Measurements from ENCODE around the gene BUB1.
"Not testable (repeated sequence)": the region's sequence is repeated elsewhere in the genome, so short reads cannot be mapped to it uniquely, and the experiment has no call there.

The BUB1 gene

GRCh38 chr2:110677530-110678456 lies at the start of gene BUB1:
Gene BUB1, minus strand, starts transcription at chr2:110678063. Its CDS starts 68 bp downstream, at chr2:110677995.
- DNase-seq (ENCODE audit: low read depth in 1 of 2, low spot score in 1 of 2), result peak; percentile 86 to 90

GRCh38 chr2:110726285-110726684 lies 48.4 kb upstream of the BUB1 start:
- no peak for DNase-seq (ENCODE audit: low read depth in 1 of 2, low spot score in 1 of 2)

GRCh38 chr2:110725859-110726258 lies 48.0 kb upstream of the BUB1 start:
- DNase-seq (ENCODE audit: low read depth in 1 of 2, low spot score in 1 of 2), result no peak

- no peak for DNase-seq (ENCODE audit: low read depth in 1 of 2, low spot score in 1 of 2)
These were observed 47.5 kb upstream of the BUB1 start for GRCh38 chr2:110725370-110725769.

GRCh38 chr2:110724820-110725219 lies 47.0 kb upstream of the BUB1 start:
- DNase-seq (ENCODE audit: low read depth in 1 of 2, low spot score in 1 of 2), result no peak

- DNase-seq (ENCODE audit: low read depth in 1 of 2, low spot score in 1 of 2), result no peak
These were observed 42.7 kb upstream of the BUB1 start for GRCh38 chr2:110720547-110720946.

GRCh38 chr2:110718990-110719389 lies 41.1 kb upstream of the BUB1 start:
- no peak for DNase-seq (ENCODE audit: low read depth in 1 of 2, low spot score in 1 of 2)

DNA sequence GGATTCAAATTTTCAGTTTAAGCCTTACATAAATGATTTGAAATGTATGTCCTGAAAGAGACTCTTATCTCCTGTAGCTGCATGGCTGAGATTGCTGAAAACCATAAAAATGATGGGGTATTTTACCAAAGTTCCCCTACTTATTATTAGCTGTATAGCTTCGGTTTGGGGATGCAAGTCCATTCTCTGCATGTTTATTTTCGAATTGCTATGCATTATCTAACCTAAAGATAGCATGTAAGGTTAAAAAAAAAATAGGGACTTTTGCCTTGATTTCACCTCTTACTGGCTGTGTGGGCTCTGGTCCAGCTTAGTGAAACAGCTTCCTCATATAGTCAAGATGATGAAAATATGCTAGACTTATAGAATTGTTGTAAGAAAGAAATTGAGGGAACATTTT lies 40.5 kb upstream of the BUB1 start:
- no peak for DNase-seq (ENCODE audit: low read depth in 1 of 2, low spot score in 1 of 2)

DNA sequence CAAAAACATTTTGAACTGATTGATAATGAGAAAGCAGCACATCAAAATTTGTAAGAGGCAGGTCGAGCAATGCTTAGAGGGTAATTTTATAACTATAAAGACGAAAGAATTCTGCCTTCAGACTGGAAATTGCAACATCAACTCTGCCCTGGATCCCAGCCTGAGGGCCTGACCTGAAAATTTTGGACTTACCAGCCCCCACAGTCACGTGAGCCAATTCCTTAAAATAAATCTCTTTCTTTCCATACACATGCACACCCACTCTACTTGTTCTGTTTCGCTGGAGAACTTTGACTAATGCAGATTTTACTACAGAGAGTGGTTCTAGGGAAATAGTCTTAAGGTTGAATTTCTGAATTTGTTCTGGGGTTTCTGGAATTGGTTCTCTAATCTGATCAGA lies 39.9 kb upstream of the BUB1 start:
- no peak for DNase-seq (ENCODE audit: low read depth in 1 of 2, low spot score in 1 of 2)

DNA sequence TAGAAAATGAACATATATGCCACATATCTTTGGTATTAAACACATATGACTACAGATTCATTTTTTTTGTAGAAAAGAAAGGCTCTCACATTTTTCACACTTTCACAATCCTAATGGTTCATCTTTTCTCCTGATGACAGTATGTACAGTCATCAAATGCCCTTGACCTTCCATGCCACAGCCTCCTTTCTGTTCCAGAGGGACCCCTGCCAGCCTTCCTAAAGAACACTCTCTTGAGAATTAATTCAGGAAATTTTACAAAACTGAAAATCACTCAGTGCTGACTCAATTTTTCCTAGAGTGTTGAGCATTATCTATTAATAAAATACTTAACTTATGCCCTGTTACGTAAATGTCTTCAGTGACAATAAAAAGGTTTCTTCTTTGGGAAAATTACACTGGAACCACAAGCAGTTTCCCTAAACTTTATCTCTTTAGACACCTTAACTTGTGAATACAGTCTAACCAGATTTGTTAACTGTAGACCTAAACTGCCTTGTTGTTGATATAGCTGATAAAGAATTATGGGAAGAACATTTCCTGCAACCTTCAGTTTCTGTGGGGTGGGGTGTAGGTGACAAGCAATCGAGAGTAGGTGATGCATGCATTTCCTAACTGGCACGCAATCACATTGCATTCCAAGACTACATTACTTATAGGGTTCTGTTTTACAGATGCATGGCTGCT lies 39.2 kb upstream of the BUB1 start:
- no peak for DNase-seq (ENCODE audit: low read depth in 1 of 2, low spot score in 1 of 2)

DNA sequence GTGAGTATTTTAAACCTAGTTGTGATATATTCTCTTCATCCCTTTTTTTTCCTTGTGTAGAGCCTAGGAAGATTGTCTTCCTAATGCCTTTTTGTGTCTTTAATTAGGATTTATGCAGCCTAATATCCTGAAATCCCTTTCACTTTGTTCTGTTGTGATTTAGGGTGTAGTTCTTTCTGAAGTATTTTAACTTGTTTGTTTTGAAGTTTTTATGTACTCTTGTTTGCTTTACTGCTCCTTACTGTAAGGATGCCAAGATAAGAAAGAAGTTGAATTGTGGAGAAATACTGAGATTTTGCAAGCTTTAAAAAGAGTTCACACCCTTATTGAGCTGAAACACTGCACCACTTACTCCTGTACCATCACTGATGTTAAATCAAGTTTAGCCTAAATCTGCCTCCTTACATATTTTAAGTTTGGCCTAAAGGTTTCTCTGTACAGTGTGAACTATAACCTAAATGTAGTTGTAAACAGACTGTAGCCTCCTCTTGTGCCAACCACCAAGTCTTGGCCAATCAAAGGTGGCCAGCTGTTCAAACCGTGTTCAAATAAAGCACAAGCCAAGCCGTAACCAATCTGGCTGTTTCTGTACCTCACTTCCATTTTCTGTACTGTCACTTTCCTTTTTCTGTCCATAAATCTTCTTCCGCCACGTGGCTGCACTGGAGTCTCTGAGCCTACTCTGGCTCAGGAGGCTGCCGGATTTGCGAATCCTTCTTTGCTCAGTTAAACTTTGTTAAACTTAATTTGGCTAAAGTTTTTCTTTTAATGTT lies 36.8 kb upstream of the BUB1 start:
- no peak for DNase-seq (ENCODE audit: low read depth in 1 of 2, low spot score in 1 of 2)

DNA sequence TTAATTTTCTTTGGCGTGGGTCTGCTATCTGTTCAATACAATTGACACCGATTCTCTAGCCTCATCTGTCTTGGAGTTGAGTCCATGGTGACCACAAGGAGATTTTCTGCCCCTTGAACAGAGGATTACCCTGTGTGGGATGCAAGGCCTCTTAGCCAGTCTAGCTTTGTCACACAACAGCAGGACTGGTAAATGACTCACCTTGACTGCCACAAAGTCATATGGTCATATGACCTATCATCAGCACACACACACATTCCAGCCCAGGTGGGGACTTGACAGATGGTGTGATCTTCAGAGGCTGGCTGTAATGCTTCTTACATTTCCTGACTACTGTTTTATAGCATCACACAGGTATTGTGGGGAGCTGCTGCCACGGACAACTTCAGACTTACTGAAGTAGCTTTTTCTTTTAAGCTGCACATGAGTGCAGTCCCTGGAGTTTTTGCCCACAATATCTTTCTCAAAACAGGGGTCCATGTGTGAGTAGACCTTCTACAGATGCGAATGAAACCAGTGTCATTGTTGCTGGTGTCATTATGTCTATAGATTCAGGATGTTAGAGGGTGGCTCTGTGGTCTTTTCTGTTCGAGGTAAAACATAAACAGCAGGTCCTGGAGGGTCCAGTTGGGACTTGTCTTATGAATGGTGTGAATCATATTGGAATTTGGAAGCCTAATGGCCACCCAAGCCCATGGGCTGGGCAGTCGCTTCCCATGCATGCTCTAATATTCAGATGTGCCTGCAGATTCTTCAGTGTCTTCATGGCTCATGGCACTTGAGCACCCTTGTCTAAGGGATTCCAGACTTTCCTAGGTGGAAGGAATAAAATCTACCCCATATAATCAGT lies 35.9 kb upstream of the BUB1 start:
- no peak for DNase-seq (ENCODE audit: low read depth in 1 of 2, low spot score in 1 of 2)

GRCh38 chr2:110712737-110713136 lies 34.9 kb upstream of the BUB1 start:
- no peak for DNase-seq (ENCODE audit: low read depth in 1 of 2, low spot score in 1 of 2)

DNA sequence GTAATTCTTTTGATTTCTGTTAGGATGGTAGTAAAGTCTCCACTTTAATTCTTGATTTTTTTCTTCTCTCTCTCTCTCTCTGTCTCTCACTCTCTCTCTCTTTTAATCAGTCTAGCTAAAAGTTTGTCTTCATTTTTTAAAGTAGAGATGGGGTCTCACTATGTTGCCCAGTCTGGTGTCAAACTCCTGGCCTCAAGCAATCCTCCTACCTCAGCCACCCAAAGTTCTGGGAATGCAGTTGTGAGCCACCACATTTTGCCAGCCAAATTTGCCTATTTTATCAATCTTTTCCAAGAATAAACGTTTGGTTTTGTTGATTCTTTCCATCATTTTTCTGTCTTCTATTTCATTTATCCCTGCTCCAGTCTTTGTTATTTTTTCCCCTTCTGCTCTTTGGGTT lies 30.6 kb upstream of the BUB1 start:
- DNase-seq (ENCODE audit: low read depth in 1 of 2, low spot score in 1 of 2), result no peak

DNA sequence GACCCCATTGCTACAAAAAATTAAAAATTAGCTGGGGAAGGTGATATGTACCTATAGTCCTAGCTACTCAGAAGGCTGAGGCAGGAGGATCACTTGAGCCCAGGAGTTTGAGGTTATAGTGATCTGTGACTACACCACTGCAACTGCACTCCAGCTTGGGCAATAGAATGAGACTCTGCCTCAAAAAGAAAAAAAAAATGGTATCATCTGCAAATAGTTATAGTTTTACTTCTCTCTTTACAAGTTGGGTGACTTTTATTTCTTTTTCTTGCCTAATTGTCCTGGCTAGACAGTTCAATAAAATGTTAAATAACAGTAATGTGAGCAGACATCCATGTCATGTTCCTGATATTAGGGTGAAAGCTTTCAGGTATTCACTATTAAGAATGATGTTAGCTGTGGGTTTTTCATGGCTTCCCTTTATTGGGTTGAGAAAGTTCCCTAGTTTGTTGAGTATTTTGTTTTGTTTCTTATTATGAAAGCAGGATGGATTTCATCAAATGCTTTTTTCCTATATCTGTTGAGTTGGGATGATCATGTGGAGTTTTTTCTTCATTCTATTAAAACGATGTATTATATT lies 29.6 kb upstream of the BUB1 start:
- no peak for DNase-seq (ENCODE audit: low read depth in 1 of 2, low spot score in 1 of 2)

GRCh38 chr2:110702514-110703380 lies 24.9 kb upstream of the BUB1 start:
- no peak for DNase-seq (ENCODE audit: low read depth in 1 of 2, low spot score in 1 of 2)

DNA sequence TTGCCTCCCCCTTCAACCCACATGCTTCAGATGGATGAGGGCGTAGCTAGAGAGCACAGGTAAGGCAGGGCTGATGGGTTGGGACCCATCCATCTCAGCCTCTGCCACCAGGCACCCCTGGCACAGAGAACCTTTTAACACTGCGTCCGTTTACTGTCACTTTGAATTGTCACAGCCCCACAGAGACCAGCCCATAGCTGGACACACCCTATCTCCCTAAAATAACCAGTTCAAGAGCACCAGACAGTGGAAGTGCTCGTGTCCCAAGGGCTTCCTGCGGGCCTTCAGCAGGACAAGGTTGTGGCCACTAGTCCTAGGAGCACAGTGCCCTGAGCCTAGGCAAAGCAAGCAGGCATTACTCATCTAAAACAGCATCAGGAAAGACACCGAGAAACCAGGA lies 20.4 kb upstream of the BUB1 start:
- not testable (repeated sequence) for DNase-seq (ENCODE audit: low read depth in 1 of 2, low spot score in 1 of 2)

DNA sequence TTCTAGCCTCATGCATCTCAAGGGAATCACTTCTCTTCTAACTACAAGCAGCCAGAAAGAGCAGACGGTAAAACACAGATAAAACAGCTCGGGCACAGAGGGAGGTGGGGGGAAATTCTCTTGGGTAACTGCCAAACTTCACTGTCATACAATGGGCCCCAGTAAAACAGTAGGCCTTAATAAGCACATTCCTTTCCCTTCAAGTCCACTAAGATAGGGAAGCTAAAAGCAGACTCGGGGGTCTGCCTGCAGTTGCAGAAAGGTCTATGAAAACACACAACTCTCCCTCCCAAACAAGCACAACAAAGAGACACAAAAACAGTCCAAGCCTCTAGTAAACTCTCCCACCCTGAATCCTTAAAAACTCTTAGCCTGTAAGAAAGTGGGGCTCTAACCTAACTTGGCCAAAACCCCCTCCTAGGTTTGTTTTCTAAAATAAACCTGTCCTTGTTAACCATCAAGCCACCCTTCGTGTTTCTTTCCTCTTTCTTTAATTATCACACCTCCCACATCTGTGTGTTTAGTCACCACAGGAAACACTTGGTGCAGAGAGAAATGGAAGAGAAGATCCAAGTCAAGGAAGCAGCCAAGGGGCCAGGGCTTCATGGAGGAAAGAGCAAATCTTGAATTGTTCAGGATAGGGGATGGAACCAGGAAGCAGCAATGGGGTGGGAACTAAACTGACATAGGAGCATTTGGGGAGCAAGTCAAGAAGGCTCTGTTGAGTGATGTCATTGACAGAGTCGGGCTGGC lies 17.5 kb upstream of the BUB1 start:
- DNase-seq (ENCODE audit: low read depth in 1 of 2, low spot score in 1 of 2), result not testable (repeated sequence)

All from activated T-helper 1 cell treated with anti-CD3 and anti-CD28 coated beads, Interleukin-2, amount 50 U/mL, for 16 hours (primary cell).